ENCODE results near the gene SHISAL1.

GRCh38 chr22:44361391-44362126 lies 48.8 kb upstream of the SHISAL1 start:
- TF ChIP-seq EZH2 (IDR thresholded peaks at IDR 0.05; ENCODE audit: borderline replicate concordance, low read length), result no peak
- no peak for TF ChIP-seq CTCF (IDR thresholded peaks at IDR 0.05; ENCODE audit: low read length)
